ENCODE results near the gene MAP2K3.

The MAP2K3 gene

DNA sequence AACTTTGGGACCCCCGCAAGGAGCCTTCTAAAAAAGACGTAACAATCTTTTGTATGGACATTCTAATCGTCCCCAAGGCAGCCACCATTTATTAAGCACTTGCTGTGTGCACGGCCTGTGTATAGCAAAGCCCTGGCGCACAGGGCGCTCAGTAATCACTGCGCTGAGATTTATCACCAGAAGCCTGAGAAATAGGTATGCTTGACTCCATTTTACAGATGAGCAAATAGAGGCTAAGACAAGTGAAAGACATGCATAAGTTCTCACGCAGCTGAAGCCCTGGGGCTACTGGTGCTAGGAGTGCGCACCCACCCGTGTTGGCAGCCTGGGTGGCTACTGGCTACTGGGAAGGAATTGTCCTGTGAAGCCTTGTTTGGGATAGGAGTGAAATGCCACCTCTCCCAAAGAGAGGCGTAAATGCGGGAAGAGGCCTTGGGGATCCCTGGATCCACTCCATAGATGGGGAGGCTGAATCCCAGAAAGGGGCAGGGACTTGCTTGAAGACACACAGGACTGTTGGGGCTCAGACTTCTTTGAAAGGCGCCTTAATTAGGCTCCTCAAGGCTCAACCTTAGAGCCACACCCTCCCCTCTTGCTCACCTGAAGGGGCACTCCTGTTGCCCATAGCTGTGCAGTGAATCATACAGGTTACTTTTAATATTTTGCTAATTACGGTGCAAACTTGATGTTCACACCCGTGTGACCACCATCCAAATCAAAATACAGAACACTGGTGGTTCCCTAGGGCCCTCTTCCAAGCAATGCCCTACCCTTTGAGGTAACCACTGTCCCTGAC lies 30.7 kb upstream of the MAP2K3 start:
- TF ChIP-seq, protein P1, sequence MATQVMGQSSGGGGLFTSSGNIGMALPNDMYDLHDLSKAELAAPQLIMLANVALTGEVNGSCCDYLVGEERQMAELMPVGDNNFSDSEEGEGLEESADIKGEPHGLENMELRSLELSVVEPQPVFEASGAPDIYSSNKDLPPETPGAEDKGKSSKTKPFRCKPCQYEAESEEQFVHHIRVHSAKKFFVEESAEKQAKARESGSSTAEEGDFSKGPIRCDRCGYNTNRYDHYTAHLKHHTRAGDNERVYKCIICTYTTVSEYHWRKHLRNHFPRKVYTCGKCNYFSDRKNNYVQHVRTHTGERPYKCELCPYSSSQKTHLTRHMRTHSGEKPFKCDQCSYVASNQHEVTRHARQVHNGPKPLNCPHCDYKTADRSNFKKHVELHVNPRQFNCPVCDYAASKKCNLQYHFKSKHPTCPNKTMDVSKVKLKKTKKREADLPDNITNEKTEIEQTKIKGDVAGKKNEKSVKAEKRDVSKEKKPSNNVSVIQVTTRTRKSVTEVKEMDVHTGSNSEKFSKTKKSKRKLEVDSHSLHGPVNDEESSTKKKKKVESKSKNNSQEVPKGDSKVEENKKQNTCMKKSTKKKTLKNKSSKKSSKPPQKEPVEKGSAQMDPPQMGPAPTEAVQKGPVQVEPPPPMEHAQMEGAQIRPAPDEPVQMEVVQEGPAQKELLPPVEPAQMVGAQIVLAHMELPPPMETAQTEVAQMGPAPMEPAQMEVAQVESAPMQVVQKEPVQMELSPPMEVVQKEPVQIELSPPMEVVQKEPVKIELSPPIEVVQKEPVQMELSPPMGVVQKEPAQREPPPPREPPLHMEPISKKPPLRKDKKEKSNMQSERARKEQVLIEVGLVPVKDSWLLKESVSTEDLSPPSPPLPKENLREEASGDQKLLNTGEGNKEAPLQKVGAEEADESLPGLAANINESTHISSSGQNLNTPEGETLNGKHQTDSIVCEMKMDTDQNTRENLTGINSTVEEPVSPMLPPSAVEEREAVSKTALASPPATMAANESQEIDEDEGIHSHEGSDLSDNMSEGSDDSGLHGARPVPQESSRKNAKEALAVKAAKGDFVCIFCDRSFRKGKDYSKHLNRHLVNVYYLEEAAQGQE (IDR thresholded peaks at IDR 0.05; ENCODE audit: insufficient read depth in 1 of 2, low read depth in 2 of 2, low read length in 2 of 2): no peak
- no peak for TF ChIP-seq POLR2AphosphoS5 (IDR thresholded peaks at IDR 0.05; ENCODE audit: low read depth, low read length)
- no peak for TF ChIP-seq SIN3A (IDR thresholded peaks at IDR 0.05; ENCODE audit: borderline replicate concordance, insufficient read depth, low read length)
- TF ChIP-seq FOXP2 (optimal IDR thresholded peaks at IDR 0.05; ENCODE audit: borderline replicate concordance, extremely low read depth, extremely low read length, insufficient read depth): no peak
- TF ChIP-seq TAF1 (IDR thresholded peaks at IDR 0.05; ENCODE audit: borderline replicate concordance, insufficient read depth, low read length): no peak

DNA sequence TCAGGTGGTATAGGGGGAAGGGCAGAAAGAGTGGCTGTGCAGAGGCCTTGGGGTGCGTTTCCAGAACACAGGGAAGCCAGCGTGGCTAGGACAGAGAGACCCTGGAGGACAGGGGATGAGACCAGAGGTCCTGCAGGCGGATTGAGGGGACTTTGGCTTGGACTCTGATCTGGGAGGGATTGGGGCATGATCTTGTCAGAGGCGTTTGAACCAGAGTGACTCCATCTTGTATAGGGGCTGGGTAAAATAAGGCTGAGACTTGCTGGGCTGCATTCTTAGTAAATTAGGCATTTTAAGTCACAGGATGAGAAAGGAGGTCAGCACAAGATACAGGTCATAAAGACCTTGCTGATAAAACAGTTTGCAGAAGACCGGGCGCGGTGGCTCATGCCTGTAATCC lies 25.9 kb upstream of the MAP2K3 start:
- TF ChIP-seq SIN3A (IDR thresholded peaks at IDR 0.05; ENCODE audit: borderline replicate concordance, insufficient read depth, low read length) (no peak), POLR2AphosphoS5 (IDR thresholded peaks at IDR 0.05; ENCODE audit: low read depth, low read length) (no peak), FOXP2 (optimal IDR thresholded peaks at IDR 0.05; ENCODE audit: borderline replicate concordance, extremely low read depth, extremely low read length, insufficient read depth) (no peak), TAF1 (IDR thresholded peaks at IDR 0.05; ENCODE audit: borderline replicate concordance, insufficient read depth, low read length) (no peak)
- TF ChIP-seq, protein P1 (IDR thresholded peaks at IDR 0.05; ENCODE audit: insufficient read depth in 1 of 2, low read depth in 2 of 2, low read length in 2 of 2): no peak

DNA sequence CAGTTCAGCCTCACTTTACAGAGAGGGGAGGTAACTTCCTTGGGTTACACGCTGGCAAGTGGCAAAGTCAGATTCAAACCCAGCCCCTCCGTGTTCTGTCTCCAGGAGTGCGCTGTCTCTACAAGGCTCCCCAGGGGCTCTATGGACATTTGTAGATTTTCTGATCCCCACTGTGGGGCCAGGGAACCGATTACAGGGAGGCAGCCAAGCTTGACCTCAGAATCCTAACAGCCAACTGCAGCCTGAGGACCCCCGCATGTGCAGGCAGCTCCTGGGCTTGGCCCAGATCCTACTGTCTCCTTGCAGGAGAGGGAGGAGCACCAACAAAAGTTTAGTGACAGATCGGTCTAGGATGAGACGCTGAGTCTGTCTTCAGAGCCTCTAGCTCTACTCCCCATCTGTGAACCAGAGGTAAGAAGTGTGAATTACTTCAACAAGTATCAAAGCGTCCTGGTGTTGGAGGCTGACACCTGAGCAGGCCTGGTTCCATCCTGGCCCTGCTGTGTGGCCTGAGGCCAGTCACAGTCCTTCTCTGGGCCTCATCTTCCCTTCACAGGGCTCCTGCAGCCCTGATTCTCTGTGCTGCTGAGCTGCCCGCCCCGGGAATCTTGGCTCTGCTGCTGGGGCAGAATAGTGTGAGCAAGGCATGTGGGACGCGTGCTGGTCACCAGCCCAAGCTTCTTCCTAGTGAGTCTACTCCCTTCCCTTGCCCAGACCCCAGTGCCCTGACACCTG lies 22.1 kb upstream of the MAP2K3 start:
- TF ChIP-seq FOXP2 (optimal IDR thresholded peaks at IDR 0.05; ENCODE audit: borderline replicate concordance, extremely low read depth, extremely low read length, insufficient read depth): no peak
- no peak for TF ChIP-seq TAF1 (IDR thresholded peaks at IDR 0.05; ENCODE audit: borderline replicate concordance, insufficient read depth, low read length)
- TF ChIP-seq POLR2AphosphoS5 (IDR thresholded peaks at IDR 0.05; ENCODE audit: low read depth, low read length): no peak
- TF ChIP-seq, protein P1 (IDR thresholded peaks at IDR 0.05; ENCODE audit: insufficient read depth in 1 of 2, low read depth in 2 of 2, low read length in 2 of 2): no peak
- no peak for TF ChIP-seq SIN3A (IDR thresholded peaks at IDR 0.05; ENCODE audit: borderline replicate concordance, insufficient read depth, low read length)

DNA sequence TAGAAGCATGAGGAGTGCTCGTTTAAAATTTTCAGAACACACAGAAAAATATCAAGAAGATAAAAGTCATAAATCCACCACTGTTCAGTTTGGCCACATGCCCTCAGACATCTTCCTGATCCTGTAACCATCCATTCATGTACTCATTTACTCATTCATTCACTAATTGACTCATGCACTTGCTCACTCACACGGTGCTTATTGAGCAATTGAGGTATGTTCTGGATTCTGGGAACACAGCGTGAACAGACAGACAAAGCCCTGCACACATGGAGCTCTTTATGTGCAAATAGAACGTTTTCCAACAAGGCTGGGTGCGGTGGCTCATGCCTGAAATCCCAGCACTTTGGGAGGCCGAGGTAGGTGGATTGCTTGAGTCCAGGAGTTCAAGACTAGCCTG lies 21.1 kb upstream of the MAP2K3 start:
- TF ChIP-seq, protein P1 (IDR thresholded peaks at IDR 0.05; ENCODE audit: insufficient read depth in 1 of 2, low read depth in 2 of 2, low read length in 2 of 2): no peak
- TF ChIP-seq SIN3A (IDR thresholded peaks at IDR 0.05; ENCODE audit: borderline replicate concordance, insufficient read depth, low read length): no peak
- TF ChIP-seq POLR2AphosphoS5 (IDR thresholded peaks at IDR 0.05; ENCODE audit: low read depth, low read length): peak; percentile 38; the same call in 1 of the 2 replicates
- peak; percentile 30 for TF ChIP-seq FOXP2 (optimal IDR thresholded peaks at IDR 0.05; ENCODE audit: borderline replicate concordance, extremely low read depth, extremely low read length, insufficient read depth)
- peak; percentile 20; the same call in 1 of the 2 replicates for TF ChIP-seq TAF1 (IDR thresholded peaks at IDR 0.05; ENCODE audit: borderline replicate concordance, insufficient read depth, low read length)
